Stimulated activated CD8-positive, alpha-beta memory T cell treated with anti-CD3 and anti-CD28 coated beads, Interleukin-4, amount 100 ng/mL, for 24 hours (primary cell): Measurements from ENCODE around the gene NFKBIB.
"Not testable (repeated sequence)": the region's sequence is repeated elsewhere in the genome, so short reads cannot be mapped to it uniquely, and the experiment has no call there.

Experiments used
- DNase-seq: peaks from one replicate; pipeline ENCODE4 v3.0.0-alpha.2; 2020; ENCODE audit warnings: low read depth

Gene NFKBIB, protein sequence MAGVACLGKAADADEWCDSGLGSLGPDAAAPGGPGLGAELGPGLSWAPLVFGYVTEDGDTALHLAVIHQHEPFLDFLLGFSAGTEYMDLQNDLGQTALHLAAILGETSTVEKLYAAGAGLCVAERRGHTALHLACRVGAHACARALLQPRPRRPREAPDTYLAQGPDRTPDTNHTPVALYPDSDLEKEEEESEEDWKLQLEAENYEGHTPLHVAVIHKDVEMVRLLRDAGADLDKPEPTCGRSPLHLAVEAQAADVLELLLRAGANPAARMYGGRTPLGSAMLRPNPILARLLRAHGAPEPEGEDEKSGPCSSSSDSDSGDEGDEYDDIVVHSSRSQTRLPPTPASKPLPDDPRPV

DNA sequence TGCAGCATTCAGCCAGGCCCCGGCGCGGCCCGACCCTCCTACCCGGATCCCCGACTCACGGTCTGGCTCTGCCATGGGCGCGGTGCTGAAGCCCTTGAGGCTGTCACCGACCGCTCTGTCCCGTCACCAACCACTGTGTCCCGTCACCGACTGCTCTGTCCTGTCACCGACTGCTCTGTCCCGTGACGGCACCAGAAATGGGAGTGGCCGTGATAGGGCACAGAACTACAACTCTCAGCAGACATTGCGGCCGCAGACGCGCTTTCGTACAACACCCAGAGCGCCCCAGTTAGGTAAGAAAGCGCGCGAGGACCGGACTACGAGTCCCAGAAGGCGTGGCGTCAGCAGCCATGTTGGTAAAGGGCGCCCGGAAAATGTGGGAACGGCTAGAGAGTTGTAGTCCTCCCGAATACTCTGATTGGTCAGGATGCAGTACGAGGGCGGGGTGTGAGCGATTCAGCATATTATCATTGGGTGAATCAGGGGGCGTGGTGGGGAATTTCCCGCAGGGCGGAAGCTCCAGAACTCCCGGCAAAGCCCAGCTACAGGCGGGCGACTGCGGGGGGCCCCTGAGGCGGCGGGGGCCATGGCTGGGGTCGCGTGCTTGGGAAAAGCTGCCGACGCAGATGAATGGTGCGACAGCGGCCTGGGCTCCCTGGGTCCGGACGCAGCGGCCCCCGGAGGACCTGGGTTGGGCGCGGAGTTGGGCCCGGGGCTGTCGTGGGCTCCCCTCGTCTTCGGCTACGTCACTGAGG, at the start of gene NFKBIB, which contains the start of gene SIRT2:
NFKBIB (plus strand) TSS at position 523 of the 755 bp plus-strand sequence; CDS start at position 587, 64 bp downstream.
SIRT2 (minus strand) TSS at position 172 of the 755 bp plus-strand sequence; CDS start at position 75, 97 bp downstream.
- peak; percentile 98 for DNase-seq

DNA sequence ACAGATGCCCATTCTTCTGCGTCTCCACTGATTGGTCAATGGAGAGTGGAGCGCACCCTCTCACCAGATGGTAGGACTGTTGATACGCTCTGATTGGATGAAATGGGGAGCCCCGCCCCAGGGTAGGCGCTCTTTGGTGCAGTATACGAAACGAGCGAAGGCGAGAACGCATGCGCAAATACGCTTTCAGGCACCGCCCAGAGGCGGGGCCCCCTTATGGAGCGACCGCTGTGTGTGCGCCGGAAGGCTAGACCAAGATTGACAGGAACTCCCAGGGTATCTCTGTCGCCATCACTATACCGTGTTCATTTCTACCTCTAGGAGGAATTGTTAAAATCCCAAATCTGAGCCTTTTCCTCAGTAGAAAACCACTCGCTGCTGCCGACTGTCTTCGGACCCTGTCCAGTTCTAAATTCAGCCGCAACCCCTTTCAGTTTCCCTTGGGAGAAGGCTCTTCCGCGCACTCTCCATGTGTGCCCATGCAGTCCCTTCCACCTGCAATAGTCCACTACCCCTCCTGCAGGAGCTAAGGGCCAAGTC, 49.3 kb upstream of the NFKBIB start:
- DNase-seq: peak; percentile 97

DNA sequence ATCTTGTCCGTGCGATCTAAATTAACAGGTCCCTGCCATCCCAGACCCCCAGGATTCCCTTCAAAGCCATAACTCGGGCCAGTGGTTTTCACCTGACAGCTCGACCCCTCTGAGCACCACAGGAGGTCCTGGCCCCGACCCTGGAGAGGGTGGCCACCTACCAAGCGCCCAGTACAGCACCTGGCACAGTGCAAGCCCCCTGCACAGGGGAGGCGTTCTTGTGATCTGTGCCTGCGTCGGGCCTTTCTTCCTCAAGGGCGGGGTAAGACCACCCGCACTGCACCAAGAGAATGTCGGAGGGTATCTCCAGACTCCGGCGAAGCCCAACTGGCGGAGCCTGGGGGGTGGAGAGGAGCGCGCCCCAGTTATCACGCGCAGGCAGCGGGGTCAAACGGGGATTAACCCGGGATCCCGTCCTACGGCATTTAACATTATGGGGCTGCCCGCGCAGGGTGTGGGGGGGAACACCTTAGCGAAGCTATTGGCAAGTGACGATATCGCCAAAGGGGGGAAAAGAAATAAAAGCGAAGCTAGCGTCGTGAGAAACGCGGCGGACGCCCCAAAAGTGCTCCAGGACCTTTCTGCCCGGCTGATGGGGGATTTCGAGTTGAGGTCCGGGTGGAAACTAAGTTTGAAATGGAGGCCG, 48.7 kb upstream of the NFKBIB start:
- DNase-seq: no peak

DNA sequence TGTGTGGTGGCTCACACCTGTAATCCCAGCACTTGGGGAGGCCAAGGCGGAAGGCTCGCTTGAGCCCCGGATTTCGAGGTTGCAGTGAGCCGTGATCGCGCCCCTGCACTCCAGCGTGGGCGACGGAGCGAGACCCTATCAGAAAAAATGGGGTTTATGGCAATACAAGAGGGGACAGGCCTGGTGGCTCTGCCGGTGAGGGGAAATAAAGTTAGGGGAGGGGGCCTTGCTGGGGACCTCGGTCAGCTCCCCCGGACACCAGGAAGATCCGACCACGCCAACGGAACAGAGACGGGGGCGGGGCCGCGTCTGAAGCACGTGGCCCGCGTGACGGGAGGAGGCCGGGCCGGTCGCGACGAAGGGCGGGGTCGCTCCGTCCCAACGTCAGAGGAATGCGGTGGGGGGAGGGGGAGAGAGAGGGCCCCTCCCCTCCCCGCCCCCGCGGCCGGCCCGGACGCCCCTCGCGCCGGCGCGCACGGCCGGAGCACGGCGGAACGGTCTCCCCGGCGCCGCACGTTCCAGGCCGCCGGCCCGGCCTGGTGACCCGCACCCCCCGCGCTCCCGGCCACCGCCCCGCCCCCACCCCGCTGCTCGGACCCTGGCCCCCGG, 48.0 kb upstream of the NFKBIB start:
- peak; percentile 87 for DNase-seq

DNA sequence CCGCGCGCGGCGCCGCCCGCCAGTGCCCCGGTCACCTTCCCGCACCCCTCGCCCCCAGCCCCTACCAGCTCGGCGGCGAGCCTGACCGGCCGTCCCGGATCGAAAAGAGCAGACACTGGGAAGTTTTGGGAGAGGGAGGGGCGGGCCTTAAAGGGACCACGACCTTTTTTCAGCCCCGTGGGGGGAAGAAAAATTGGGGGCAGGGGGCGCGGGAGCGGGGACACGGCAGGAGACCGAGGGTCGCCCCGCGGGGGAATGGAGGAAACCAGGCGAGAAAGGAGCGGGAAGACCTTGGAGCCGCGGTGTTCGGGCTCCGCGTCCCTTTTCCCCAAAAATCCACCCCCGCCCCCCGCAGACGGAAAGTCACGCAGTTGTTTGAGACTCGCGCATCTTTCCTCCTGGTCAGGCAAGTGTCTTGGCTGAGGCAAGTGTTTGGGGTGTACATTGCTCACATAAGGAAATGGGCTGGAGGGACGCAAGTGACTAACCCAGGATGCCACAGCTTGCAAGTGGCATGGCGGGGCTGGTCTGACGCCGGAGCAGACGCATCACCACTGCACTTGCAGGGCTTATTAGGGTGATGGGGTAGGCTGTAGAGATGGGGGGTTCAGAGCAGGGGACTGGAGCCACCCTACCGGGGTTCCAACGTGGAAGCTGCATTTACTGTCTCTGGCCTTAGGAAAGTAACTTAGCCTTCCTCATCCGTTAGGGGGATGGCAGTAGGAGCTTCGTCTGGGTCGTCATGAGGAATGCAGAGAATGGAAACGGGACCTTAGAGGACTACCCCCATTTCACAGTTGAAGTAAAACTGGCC, 47.3 kb upstream of the NFKBIB start:
- DNase-seq: peak; percentile 46

DNA sequence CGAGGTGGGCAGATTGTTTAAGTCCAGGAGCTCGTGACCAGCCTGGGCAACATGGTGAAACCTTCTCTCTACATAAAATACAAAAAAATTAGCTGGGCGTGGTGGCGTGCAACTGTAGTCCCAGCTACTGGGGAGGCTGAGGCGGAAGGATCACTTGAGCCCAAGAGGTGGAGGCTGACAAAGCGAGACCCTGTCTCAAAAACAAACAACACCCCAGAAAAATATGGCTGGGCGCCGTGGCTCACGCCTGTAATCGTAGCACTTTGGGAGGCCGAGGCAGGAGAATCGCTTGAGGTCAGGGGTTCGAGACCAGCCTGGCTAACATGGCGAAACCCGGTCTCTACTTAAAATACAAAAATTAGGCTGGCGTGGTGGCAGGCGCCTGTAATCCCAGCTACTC, 46.6 kb upstream of the NFKBIB start:
- no peak for DNase-seq

DNA sequence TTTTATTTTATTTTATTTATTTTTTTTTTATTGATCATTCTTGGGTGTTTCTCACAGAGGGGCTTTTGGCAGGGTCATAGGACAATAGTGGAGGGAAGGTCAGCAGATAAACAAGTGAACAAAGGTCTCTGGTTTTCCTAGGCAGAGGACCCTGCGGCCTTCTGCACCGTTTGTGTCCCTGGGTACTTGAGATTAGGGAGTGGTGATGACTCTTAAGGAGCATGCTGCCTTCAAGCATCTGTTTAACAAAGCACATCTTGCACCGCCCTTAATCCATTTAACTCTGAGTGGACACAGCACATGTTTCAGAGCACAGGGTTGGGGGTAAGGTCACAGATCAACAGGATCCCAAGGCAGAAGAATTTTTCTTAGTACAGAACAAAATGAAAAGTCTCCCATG, 44.8 kb upstream of the NFKBIB start:
- not testable (repeated sequence) for DNase-seq

DNA sequence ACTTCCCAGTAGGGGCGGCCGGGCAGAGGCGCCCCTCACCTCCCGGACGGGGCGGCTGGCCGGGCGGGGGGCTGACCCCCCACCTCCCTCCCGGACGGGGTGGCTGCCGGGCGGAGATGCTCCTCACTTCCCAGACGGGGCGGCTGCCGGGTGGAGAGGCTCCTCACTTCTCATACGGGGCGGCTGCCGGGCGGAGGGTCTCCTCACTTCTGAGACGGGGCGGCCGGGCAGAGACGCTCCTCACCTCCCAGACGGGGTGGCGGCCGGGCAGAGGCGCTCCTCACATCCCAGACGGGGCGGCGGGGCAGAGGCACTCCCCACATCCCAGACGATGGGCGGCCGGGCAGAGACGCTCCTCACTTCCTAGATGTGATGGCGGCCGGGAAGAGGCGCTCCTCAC, 44.0 kb upstream of the NFKBIB start:
- DNase-seq: not testable (repeated sequence)

DNA sequence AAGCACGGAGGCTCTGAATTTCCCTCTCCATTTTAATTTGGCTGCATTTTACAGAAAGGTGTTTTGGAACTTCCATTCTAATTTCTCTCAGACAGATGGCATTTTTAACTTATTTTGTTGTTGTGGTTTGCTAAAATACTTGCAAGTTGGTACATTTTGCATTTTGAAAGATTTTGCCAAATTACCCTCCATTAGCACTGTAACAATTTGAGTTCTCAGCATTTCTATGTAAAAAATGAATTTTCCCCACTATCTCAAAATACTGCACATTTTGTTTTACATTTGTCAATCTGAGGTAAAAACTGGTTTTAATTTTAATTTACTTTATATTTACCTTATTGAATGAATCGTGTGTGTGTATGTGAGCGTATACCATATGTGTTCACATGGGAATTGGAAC, 43.0 kb upstream of the NFKBIB start:
- no peak for DNase-seq

DNA sequence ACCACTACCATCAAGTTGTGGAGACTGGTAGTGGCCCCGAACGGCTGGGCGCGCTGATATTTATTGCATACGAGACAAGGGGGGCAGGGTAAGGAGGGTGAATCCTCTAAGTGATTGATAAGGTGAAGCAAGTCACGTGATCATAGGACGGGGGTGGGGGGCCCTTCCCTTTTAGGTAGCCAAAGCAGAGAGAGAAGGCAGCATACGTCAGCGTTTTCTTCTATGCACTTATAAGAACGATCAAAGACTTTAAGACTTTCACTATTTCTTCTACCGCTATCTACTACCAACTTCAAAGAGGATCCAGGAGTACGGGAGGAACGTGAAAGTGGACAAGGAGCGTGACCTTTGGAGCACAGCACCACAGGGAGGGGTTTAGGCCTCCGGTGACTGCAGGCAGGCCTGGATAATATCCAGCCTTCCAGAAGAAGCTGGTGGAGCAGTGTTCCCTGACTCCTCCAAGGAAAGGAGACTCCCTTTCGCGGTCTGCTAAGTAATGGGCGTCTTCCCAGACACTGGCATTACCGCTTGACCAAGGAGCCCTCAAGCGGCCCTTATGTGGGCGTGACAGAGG, 40.1 kb upstream of the NFKBIB start:
- DNase-seq: not testable (repeated sequence)

DNA sequence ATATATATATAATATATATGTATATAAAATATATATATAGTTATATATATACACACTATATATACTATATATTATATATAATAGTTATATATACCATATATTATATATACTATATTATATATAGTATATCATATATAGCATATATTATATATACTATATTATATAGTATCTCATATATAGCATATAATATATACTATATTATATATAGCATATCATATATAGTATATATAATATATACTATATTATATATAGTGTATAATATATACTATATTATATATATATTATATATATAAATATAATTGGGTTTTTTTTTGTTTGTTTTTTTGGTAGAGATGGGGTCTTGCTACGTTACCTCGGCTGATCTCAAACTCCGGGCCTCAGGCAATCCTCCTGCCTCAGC, 38.4 kb upstream of the NFKBIB start:
- no peak for DNase-seq

DNA sequence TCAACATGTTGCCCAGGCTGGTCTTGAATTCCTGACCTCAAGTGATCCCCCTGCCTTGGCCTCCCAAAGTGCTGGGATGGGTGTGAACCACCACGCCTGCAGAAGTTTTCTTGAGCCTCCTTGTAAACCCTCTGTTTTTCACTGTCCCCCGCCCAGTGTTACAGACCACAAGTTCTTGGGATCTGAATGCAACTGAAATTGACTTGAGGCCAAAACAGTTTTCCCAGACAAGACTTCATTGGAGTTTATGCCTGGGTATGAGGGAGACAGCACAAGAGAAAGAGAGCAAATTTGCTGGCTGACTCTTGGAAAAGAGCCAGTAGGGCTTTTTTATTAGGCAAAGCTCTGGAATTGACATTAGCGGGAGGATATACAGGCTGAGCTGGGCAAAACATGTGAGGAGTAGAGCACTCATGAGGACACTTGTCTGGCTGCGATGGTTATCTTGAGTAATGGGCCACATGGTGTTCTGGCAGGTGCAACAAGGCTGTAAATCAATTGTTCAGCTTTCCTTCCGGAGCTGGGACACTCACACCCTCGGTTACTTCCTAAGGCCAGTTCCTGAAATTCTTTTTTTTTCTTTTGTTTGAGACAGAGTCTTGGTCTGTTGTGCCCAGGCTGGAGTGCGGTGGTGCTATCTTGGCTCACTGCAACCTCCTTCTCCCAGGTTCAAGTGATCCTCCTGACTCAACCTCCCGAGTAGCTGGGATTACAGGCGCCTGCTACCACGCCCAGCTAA, 37.3 kb upstream of the NFKBIB start:
- DNase-seq: no peak

DNA sequence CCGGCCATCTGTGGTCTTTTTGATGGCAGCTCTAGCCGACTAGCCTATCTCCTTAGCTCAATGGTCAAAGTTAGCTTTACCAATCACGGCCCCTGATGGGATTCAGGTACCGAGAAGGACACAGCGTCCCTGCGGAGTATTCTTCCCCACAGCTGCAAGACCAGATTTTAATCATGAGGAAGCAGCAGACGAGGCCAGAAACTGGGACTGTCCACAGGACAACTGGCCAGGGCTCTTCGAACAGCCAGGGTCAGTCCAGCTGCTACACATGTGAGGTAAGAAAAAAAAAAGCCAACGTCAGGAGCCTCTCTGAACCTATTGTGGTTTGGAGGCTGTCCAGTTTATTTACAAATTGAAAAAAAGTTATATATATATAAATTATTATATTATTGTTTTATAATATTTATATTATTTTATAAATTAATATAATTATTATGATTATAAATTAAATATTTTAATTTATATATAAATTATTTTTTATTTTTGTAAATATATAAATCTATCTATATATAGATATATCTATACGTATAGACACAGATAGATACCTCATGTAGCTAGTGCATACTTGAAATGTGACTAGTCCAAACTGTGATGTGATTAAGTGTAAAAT, 32.5 kb upstream of the NFKBIB start:
- no peak for DNase-seq

DNA sequence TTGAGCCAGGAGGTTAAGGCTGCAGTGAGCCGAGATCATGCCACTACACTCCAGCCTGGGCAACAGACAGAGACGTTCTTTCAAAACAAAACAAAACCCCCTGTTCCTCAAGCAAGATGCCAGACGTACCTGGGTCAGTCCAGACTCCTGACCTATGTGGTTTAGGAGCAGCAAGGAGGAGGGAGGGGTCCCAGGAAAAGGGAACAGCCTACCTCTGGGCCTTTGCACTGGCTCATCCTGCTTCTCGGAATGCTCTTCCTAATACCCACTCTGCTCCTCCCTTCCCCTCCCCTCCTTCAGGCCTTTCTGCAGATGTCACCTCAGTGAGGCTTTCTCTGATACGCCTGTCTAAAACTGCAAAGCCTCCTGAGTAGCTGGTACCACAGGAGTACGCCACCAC, 31.2 kb upstream of the NFKBIB start:
- no peak for DNase-seq

DNA sequence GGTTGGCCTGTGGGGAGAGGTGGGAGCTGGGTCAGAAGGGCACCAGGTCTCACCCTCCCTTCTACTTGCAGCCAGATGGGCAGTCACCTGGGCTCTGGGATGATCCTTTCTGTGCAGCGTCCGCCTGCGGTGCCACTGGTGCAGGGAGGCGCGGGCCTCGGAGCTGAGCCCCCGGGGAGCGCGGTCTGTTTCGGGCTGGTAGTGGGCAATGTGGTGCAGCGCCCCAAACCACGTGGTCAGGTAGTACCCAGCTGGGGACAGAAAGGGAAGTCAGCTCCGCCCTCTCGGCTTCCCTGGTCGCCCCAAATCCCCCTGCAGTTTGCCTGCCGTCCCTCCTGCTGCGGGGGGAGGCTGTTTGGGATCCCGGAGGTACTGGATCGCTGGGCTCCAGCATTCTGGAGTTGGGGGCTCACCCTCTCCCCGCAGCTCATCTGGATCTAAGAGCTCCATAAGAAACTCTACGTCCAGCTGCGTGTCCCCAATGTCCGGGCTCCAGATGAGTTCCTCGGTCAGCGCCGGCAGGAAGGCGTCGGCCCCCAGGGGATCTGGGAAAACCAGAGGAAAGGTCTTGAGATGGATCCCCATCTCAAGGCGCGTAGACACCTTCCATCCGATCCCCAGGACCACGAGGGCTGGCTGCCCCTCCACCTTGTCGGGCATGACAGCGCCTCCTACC, 30.5 kb upstream of the NFKBIB start:
- DNase-seq: peak; percentile 28

DNA sequence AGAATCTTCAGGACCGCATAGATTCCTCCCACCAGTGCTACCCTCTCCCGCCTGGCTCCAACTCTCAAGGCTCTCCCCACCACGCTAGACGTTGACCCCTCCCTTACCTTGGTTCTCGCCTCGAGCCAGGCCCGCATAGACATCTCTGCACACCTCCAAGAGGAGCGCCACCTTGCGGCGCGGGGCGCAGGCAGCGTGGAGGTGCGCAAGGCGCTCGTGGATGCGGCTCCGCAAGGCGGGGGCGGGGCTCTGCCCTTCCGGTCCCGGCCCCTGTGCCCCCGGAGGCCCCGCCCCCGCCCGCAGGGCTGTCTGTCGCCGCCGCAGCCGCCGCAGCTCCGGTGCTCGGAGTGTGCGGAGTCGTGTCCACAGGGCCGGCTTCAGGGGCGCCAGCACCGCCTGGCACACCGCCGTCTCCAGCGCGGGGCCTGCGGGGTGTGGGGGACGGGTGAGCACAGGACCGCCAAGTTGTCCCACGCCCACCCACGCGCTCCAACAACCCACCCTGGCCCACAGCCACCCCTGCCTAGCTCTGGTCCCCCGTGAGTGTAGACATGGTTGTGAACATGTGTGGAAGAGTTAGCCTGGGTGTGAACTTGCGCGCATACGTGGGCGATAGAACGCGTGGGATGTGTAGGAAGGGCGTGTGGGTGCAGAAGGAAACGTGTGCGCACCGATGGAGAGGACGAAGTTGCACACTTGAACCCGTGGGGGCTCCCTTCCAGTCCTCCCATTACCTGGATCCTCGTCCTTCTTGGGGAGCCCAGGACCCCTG, 29.7 kb upstream of the NFKBIB start:
- DNase-seq: peak; percentile 85

DNA sequence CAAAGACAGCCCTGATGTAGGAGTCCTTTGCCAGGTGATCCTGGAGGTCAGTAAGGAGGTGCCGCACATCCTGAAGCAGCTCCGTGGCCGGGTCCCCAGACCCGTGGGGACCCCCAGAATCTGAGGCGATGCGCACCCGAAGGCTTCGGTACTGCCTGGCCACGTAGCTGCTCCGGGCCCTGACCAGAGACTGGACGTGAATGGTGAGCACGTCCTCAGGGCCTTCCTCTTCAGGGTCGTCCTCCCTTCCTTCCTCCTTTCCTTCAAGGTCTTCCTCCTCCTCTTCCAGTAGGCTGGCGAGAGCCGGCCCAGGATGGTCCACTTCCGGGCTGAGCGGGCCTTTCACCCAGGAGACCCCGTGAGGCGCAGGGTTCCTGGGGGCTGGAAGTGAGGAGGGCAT, 29.2 kb upstream of the NFKBIB start:
- no peak for DNase-seq

DNA sequence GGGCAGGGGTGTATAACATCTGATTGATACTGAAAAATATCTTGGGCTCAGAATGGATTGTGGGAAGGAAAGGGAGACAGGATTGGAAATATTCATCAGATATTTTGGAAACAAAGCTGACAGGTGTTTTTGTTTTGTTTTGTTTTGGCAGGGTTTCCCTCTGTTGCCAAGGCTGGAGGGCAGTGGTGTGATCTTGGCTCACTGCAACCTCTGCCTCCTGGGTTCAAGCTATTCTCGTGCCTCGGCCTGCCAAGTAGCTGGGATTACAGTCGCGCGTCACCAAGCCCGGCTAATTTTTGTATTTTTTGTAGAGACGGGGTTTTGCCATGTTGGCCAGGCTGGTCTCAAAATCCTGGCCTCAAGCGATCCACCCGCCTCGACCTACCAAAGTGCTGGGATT, 26.4 kb upstream of the NFKBIB start:
- not testable (repeated sequence) for DNase-seq
